Activated T-helper 1 cell treated with anti-CD3 and anti-CD28 coated beads, Interleukin-12 subunit alpha, Interleukin-12 subunit beta, Interleukin-2, Interleukin-4 antibody, amounts not matched to agents 30 ng/mL and 10 ng/mL and 1 ng/mL, durations not matched to agents 14 hours and 24 hours and 36 hours (primary cell): Measurements from ENCODE around the gene TRPV4. TPM values are rescaled to one million over a fixed set of nuclear protein-coding genes. Genes with fewer than 3 reads are reported as not detected.

Experiments used
- DNase-seq: peaks from one replicate; pipeline ENCODE4 v3.0.0; 2021; ENCODE audit warnings: low spot score
- H3K27ac Mint-ChIP-seq: one replicate; pipeline ENCODE4 v1.8.0; 2021; ENCODE audit warnings: mild to moderate bottlenecking, mixed read lengths
- H3K27me3 Mint-ChIP-seq: one replicate; pipeline ENCODE4 v1.8.0; 2022; ENCODE audit warnings: mild to moderate bottlenecking, moderate library complexity, mixed read lengths; ENCODE audit not compliant: insufficient read depth
- H3K36me3 Mint-ChIP-seq: one replicate; pipeline ENCODE4 v1.8.0; 2021; ENCODE audit warnings: low read depth, mixed read lengths
- H3K4me1 Mint-ChIP-seq: one replicate; pipeline ENCODE4 v1.8.0; 2021; ENCODE audit warnings: low read depth, mixed read lengths
- H3K4me3 Mint-ChIP-seq: one replicate; pipeline ENCODE4 v1.8.0; 2021; ENCODE audit warnings: mild to moderate bottlenecking, moderate library complexity, mixed read lengths
- H3K9me3 Mint-ChIP-seq: one replicate; pipeline ENCODE4 v1.8.0; 2021; ENCODE audit warnings: mixed read lengths
- intact Hi-C: fragments of 100-400 bp; cut with micrococcal nuclease; formaldehyde crosslinking; loops from one replicate; pipeline ENCODE4 v1.15.1; 2024
- total RNA-seq: library from RNA; stranded (reverse); gene quantifications from 2 replicates; pipeline ENCODE4 v1.2.3, GENCODE V29; 2022

Gene TRPV4
- total RNA-seq, 1 donor from 2014 or later = not detected

- intact Hi-C loops = loop anchor here (1.0 kb wide), 4 partner anchors 40 to 210 kb away; partner anchors contain the start of gene GLTP
- DNase-seq = peak; percentile 48
- Mint-ChIP-seq H3K36me3 (no peaks in the 10 kb centered on the region), H3K4me1 (no peaks in the 10 kb centered on the region), H3K4me3 (no peak overlapping the region), H3K9me3 (no peaks in the 10 kb centered on the region), H3K27me3 (peaks cover 2% of the 10 kb centered on the region), H3K27ac (no peak overlapping the region)
These were observed 28.1 kb downstream of the TRPV4 start for GRCh38 chr12:109804820-109805761.

GRCh38 chr12:109803678-109804077 is 29.5 kb downstream of the TRPV4 start:
- Mint-ChIP-seq H3K4me1 (no peaks in the 10 kb centered on the region), H3K27ac (no peak overlapping the region), H3K4me3 (no peak overlapping the region), H3K9me3 (no peaks in the 10 kb centered on the region), H3K27me3 (peaks cover 2% of the 10 kb centered on the region), H3K36me3 (no peaks in the 10 kb centered on the region)
- no peak for DNase-seq
- intact Hi-C loops = no loop called here

- no peak overlapping the region for H3K4me3 Mint-ChIP-seq
- no peaks in the 10 kb centered on the region for H3K9me3 Mint-ChIP-seq
- intact Hi-C loops = no loop called here
- H3K27me3 Mint-ChIP-seq = no peaks in the 10 kb centered on the region
- H3K4me1 Mint-ChIP-seq = no peaks in the 10 kb centered on the region
- no peaks in the 10 kb centered on the region for H3K36me3 Mint-ChIP-seq
- H3K27ac Mint-ChIP-seq = no peak overlapping the region
- DNase-seq = no peak
These were observed 30.4 kb downstream of the TRPV4 start for GRCh38 chr12:109802828-109803227.

GRCh38 chr12:109800536-109800935 is 32.7 kb downstream of the TRPV4 start:
- no peaks in the 10 kb centered on the region for H3K4me1 Mint-ChIP-seq
- H3K4me3 Mint-ChIP-seq = no peak overlapping the region
- H3K27me3 Mint-ChIP-seq = peaks cover 6% of the 10 kb centered on the region
- intact Hi-C loops = no loop called here
- no peaks in the 10 kb centered on the region for H3K9me3 Mint-ChIP-seq
- H3K27ac Mint-ChIP-seq = no peak overlapping the region
- H3K36me3 Mint-ChIP-seq = no peaks in the 10 kb centered on the region
- DNase-seq = no peak

GRCh38 chr12:109798691-109799090 is 34.5 kb downstream of the TRPV4 start:
- H3K36me3 Mint-ChIP-seq = no peaks in the 10 kb centered on the region
- no peak for DNase-seq
- no peaks in the 10 kb centered on the region for H3K9me3 Mint-ChIP-seq
- H3K27me3 Mint-ChIP-seq = peaks cover 6% of the 10 kb centered on the region
- no peaks in the 10 kb centered on the region for H3K4me1 Mint-ChIP-seq
- intact Hi-C loops = no loop called here
- H3K4me3 Mint-ChIP-seq = no peak overlapping the region
- H3K27ac Mint-ChIP-seq = no peak overlapping the region

GRCh38 chr12:109797905-109798669 is 35.1 kb downstream of the TRPV4 start:
- no peak overlapping the region for H3K4me3 Mint-ChIP-seq
- no peaks in the 10 kb centered on the region for H3K4me1 Mint-ChIP-seq
- peaks cover 6% of the 10 kb centered on the region for H3K27me3 Mint-ChIP-seq
- H3K36me3 Mint-ChIP-seq = no peaks in the 10 kb centered on the region
- H3K9me3 Mint-ChIP-seq = no peaks in the 10 kb centered on the region
- H3K27ac Mint-ChIP-seq = no peak overlapping the region
- DNase-seq = no peak
- intact Hi-C loops = no loop called here

- Mint-ChIP-seq H3K9me3 (no peaks in the 10 kb centered on the region), H3K27me3 (peaks cover 6% of the 10 kb centered on the region), H3K4me3 (no peak overlapping the region), H3K36me3 (no peaks in the 10 kb centered on the region), H3K27ac (no peak overlapping the region), H3K4me1 (no peaks in the 10 kb centered on the region)
- intact Hi-C loops = no loop called here
- DNase-seq = no peak
These were observed 37.1 kb downstream of the TRPV4 start for GRCh38 chr12:109796057-109796456.

- peaks cover 6% of the 10 kb centered on the region for H3K27me3 Mint-ChIP-seq
- H3K36me3 Mint-ChIP-seq = no peaks in the 10 kb centered on the region
- H3K9me3 Mint-ChIP-seq = no peaks in the 10 kb centered on the region
- no peak overlapping the region for H3K4me3 Mint-ChIP-seq
- intact Hi-C loops = no loop called here
- H3K27ac Mint-ChIP-seq = no peak overlapping the region
- no peaks in the 10 kb centered on the region for H3K4me1 Mint-ChIP-seq
- DNase-seq = no peak
These were observed 38.2 kb downstream of the TRPV4 start for GRCh38 chr12:109795023-109795422.

GRCh38 chr12:109793826-109794501 is 39.2 kb downstream of the TRPV4 start:
- Mint-ChIP-seq H3K4me1 (no peaks in the 10 kb centered on the region), H3K4me3 (no peak overlapping the region), H3K27ac (no peak overlapping the region), H3K36me3 (no peaks in the 10 kb centered on the region), H3K27me3 (peaks cover 6% of the 10 kb centered on the region), H3K9me3 (no peaks in the 10 kb centered on the region)
- intact Hi-C loops = no loop called here
- no peak for DNase-seq

GRCh38 chr12:109793411-109793810 is 39.8 kb downstream of the TRPV4 start:
- H3K36me3 Mint-ChIP-seq = no peaks in the 10 kb centered on the region
- H3K27me3 Mint-ChIP-seq = peaks cover 6% of the 10 kb centered on the region
- no peaks in the 10 kb centered on the region for H3K9me3 Mint-ChIP-seq
- DNase-seq = no peak
- H3K27ac Mint-ChIP-seq = no peak overlapping the region
- intact Hi-C loops = no loop called here
- H3K4me1 Mint-ChIP-seq = no peaks in the 10 kb centered on the region
- no peak overlapping the region for H3K4me3 Mint-ChIP-seq

GRCh38 chr12:109792992-109793391 is 40.2 kb downstream of the TRPV4 start:
- Mint-ChIP-seq H3K27me3 (peaks cover 6% of the 10 kb centered on the region), H3K4me3 (no peak overlapping the region), H3K9me3 (no peaks in the 10 kb centered on the region), H3K36me3 (no peaks in the 10 kb centered on the region), H3K4me1 (no peaks in the 10 kb centered on the region), H3K27ac (no peak overlapping the region)
- DNase-seq = no peak
- intact Hi-C loops = no loop called here

- no peak overlapping the region for H3K27ac Mint-ChIP-seq
- H3K4me3 Mint-ChIP-seq = no peak overlapping the region
- no peaks in the 10 kb centered on the region for H3K36me3 Mint-ChIP-seq
- no peaks in the 10 kb centered on the region for H3K9me3 Mint-ChIP-seq
- intact Hi-C loops = no loop called here
- no peak for DNase-seq
- no peaks in the 10 kb centered on the region for H3K4me1 Mint-ChIP-seq
- H3K27me3 Mint-ChIP-seq = peaks cover 2% of the 10 kb centered on the region
These were observed 43.6 kb downstream of the TRPV4 start for GRCh38 chr12:109789526-109790048.
